Stromal cell of bone marrow (primary cell): ENCODE data around the gene ZFAND3.

Source experiments
- DNase-seq: peaks from one replicate; pipeline ENCODE4 v3.0.0-alpha.2; 2012; ENCODE audit warnings: low read depth

ZFAND3 gene

DNA sequence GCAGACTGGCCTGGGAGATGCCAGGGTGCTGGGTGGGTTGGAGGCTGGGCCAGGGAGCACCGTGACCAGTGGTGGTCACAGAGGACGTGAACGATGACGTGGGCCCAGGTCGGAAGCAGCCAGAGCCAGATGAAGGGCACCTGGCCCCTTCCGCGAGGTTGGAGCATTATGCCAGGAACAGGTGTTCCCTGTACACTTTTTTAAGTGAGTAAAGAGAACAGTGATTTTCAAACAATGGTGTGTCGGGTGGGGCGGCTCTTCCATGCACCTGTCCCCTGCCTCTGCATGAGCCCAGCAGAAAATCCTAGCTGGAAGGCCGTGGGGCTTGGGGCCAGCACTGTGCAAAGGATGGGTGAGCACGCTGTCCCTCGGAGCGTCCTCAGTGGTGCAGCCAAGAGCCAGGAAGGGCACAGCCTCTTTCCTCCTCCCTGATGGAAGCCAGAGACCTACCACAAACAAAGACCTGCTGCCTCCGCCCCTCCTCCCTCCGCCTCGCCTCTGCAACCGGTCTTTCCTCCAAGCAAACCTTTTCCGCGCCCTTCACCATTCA is 350.5 kb downstream of the ZFAND3 start:
- no peak for DNase-seq

DNA sequence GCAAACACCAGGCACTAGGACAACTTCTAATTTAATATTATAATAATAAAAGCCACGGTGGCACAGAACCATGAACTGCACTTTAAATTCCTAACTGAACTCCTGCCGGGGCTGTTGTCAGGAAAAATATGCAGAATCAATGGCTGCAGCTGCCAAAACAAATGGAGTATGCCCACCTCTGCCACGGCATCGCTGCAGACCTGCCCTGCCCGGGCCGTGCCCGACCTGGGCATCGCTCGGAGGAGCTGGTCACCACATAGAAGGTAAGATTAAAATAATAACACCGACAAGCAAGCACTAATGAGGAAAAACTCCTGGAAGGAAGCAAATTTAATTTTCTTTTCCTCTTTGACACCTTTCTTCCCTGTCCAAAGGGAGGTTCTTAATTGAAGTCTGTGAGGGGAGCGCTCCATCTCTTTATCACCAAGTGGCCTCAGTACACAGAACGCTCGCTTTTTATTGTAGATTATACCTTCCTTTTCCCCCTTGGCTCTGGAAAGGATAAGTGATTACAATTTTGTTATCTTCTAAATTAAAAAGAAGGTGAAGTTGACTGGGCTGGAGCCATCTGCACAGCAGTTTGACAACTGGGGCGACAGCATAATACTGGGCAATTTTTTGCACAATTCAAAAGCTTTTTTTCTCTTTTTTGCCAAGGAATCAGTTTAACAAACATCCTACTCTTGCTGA is 351.3 kb downstream of the ZFAND3 start:
- DNase-seq, result no peak

DNA sequence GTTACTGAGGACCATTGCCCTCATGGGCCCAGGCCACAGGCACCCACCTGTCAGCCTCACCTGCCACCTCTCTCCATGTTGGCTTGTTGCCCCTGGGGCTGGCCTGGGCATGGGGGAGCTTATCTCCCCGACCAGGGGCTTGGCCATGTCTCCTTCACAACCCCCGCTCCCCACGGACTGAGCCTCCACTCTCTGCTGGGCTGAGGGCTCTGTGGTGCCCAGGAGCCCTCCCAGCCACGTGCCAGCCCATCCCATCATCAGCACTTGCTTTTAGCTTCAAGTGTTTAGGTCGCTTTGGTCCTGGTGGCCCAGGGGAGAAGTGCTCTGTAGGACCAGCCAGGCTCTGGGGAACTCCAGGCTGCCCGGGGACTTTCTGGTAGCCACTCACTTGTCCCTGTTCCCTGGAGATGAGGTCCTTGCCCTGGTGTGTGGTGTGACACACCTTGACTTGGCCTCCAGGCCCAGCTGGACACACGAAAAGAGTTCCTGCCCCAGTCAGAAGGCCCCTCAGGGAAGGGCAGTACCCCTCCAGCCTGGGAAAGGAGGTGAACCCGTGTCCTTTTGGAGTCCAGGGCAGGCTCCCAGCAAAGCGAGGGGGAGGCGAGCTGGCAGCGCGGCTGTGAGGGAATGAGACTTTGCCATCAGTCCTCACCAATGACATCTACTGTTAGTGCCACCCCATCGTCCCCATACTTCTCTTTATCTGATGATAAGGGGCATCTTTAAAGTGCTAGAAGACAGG is 352.6 kb downstream of the ZFAND3 start:
- DNase-seq, result no peak

DNA sequence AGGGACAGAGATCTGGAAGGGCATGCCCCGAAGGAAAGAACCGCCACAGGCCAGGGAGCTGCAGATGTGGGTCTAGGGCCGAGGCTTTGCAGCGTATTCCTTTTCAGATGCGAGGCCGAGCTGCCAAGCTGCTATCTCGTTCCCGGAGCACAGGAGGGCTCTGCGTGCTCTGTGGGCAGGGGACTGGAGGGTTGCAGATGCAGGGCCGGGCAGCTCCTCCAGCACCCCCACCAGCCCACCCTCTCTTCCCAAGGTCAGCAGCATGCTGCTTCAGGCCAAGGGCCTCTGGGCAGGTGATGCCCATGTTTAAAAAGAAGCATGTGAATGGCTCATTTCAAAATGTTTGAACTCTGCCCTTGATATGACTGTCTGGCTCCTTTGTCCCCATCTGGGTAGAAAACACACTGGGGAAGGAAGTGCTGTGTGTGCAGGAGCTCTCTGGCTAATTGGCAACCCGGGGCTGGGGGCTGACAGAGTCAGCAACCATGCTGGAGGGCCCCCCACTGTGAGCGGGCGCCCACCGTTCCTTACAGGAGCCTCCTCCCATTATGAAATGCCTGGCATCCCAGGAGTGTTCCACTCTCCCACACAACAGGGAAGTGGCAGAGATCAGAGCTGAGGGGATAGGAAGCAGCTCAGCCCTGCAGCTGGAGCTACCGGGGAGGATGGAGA is 353.3 kb downstream of the ZFAND3 start:
- no peak for DNase-seq

DNA sequence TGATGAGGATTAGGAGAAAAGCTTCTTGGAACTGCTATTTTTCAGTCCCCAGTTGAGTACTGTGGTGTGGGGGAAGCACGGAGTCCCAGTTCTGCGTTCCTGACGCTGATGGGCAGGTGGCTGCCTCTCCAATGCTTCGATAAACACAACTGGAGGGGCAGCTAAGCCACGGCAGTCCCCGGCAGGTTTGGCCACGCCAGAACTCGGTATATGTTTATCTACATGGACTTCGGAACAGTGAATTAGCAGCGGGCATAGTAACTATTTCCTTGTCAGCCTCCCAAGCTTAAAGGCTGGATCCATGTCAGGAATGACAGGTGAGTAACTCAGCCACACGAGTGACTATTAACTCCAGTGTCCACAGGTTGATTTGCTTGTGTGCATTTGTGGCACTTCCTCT is 354.4 kb downstream of the ZFAND3 start:
- no peak for DNase-seq

DNA sequence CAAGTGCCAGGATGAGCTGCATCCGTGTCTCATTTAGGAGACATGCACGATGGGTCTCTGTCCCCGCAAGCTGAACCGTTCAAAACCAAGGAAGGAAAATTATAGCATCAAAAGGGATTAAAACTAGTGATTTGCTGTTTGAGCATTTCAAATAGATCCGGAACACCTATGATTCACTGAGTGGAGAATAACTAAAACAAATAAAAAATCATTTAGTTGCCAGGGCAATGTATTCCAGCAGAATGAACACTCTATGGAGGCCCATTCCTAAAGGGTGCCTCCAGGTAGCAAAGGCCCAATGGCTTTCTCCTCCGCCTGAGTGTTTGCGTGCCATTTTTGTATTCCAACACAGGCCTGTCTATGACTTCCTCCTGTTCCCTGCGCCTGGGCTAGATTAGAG is 354.8 kb downstream of the ZFAND3 start:
- no peak for DNase-seq

DNA sequence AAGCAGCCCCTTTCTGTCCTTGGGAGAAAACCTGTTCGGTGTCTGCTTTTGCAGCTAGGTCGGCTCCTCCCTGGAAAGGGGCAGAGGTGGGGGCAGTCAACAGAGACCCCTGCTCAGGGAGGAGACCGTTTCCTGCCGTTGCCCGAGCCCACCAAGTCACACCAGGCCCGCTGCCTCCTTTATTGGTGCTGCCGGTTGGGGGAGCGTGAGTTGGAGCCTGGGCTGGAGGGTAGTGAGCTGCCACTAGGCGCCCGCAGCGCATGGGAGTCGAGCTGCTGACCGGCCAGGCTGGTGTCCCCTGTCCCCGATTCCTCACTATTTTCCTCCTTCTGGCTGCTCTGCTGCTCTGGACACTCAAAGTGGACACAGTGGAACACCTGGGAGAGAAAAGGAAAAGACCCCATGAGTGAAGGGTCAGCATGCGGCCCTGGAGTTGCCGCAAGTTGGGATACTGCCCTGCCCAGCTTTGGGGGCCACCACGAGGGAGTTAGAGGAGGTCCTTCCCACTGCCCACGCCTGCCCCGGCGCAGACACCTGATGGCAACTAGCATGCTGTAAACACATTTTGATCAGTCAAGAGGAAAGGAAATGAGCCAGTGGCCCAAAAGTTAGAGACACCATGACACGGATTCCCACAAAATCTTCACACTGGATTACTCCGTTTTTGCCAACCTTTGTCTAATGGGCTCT is 355.4 kb downstream of the ZFAND3 start:
- DNase-seq, result no peak

DNA sequence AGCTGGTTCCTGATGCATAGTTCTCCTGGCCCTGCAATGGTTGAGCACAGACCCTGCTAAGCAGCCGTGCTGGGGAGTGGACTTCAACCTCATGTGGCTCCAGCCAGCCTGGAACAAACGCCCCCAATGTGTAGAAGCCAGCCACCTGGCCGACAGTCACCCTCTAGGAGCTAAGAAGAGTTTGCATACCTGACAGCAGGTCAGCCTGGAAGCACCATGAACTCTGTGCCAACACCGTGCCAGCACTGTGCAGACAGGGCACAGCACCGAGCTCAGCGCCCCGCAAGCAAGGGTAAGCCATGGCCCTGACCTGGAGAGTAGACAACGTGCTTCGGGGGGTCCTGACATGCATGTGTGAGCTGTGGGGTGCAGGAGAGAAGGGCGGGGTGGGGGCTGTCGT is 356.3 kb downstream of the ZFAND3 start:
- no peak for DNase-seq

DNA sequence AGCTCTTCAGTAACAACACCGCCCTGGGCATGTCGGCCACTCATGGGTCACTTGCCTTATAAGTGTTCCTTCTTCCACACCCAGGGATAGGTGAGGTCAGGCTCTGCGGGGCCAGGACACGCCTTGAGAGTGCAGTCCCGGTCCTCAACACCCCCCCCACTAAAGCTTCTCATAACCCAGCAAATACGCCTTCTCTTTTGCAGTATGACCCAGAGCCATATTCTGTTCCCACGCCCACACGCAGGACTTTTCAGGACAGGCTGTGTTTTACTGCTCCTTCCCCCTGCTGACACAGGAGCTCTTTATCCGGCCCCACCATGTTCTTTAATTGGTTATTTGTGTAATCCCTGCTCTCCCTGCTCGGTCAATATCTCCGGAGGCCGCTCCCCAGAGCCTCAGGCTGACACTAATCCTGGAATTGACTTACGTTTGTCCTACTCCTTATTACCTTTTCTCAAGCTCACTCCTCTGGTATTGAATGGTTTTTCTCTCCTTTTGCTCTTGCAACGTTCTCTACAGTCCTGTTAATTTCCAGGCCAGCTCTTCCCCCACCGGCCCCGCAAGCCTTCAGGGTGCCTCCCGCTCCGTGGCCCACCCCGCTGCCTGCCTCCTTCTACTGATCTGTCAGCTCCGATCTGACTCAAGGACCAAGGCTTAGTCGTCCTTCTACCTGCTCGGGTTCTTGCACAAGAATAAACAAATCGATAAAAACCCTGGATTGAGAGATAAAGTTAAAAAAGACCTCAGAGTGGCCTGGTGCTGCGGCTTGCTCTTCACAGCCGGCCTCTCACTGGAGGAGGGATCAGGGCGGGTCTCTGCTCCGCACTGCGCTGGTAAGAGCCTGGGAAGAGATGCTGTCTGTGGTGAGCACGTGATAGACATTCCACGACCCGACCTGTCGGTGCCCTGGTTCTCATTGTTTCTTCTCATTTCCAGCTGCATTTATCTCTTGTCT is 357.5 kb downstream of the ZFAND3 start:
- DNase-seq, result no peak

DNA sequence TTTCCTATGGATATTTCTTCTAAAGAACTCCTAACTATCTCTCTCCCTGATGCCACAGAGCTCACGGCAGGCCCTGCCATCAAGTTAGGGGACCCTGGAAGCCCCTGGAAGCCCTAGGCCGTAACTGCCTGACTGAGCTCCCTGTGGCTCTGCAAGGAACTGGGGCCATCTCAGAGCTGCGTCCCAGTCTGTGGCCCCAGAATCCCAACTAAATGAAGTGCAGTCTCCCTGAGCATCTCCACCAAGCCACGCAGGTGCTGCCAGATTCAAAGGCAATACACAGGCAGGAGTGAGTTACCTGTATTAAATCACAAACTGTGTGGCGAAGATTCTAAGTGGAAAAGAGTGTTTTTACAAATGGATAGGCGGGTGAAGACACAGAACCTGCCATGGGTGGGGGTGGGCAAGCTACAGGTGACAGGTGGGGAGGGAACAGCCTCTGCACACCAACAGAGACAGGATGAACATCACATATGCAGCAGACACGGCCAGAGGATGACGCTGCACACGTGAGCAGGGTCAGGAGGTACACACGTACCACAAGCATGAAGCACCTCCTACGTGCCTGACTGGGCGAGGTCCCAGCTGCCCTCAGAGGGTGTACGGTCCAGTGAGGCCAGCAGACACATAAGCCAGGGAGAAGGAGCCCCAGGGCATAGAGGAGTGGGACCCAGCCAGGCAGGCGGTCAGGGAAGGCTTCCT is 358.5 kb downstream of the ZFAND3 start:
- no peak for DNase-seq

DNA sequence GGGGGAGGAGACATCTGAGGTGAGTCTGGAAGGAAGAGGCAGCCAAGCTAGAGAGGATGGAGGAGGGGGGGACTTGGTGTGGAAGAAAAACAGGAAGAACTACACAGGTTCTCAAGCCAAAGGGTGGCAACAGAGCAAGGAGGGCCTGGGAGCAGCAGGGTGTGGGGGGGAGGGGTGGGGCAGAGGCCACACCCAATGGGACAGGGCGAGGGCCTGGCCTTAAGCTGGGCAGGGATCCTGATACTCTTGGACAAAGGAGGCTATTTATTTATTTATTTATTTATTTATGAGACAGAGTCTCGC is 359.0 kb downstream of the ZFAND3 start:
- DNase-seq, result no peak

DNA sequence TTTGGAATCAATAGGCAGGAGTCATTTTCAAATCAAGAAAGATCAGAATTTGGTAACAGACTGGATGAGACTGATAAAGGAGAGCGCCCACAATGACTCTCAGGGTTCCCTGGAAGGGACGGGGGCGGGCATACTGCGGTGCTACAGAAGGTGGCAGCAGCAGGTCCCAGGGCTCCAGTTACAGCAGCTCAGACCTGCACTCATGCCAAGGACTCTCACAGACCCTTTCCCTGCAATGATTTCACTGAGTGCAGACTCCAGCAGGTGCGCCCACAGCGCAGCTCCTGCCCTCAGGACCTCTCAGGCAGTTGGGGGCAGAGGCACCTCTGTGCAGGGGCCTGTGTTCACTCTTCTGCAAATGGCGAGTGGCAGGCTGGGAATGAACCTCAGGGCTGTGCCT is 359.8 kb downstream of the ZFAND3 start:
- DNase-seq, result no peak

DNA sequence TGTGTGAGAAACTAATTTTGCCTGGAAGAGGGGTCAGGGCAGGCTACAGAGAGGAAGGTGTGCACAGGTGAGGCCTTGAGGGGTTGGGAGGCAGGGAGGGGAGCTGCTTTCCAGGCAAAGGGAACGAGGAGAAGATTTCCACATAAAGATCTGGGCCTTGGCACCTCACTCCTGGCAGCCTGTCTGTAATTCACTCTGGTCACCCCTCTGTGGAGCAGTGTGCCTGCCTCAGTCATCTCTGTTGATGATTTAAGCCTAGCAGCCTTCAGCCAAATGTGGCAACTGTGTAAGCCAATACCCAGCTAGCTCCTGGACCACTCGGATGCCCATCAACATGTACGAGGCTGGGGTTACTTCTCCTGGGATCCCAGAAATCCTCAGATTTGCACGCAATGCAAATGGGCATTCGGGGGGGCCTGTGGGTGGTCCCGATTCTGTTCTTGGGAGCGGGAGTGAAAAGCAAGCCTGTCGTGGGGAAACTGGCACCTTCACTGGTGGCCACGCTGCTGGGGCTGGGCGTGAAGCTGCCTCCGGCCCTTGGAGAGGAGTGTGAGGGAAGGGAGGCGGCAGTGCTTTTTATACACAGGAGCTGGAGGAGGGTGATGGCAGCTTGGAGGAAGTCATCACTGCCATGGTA is 360.4 kb downstream of the ZFAND3 start:
- DNase-seq, result no peak

DNA sequence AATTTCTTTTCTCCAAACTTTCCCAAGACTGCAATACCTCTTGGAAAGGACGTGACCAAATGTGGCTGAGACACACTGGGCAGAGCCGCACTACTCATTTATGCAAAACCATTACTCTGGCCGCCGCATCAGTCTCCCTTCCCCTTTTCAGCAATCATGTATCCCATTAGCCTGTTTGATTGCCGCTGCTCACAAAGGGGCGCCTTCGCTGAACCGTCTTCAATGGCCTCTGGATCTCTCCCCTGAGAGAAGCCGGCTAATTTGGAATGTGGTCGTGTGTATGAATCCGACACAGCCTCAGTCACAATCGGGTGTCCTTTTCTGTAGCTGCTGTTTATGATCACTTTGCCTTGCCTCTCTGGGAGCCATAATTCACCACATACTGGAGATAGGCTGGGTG is 361.1 kb downstream of the ZFAND3 start:
- DNase-seq, result no peak

DNA sequence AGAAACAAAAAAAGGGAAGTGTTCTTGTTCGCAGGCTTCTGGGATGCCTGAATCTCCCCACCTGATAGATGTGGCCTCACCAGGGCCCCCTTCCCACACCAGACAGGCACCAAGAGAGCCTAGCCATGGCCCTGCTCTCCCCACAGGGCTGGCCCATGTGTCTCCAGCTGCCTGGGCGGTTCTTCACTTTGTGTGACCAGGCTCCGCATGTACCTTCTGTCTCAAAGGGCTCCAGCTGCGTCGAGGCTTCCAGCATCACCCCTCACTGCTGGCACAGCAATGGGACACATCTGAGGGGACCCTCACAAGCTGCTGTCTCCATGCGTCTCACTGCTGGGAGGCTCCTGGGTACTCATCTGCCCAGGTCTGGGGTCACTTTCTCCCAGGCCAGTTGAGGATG is 362.9 kb downstream of the ZFAND3 start:
- DNase-seq, result no peak

DNA sequence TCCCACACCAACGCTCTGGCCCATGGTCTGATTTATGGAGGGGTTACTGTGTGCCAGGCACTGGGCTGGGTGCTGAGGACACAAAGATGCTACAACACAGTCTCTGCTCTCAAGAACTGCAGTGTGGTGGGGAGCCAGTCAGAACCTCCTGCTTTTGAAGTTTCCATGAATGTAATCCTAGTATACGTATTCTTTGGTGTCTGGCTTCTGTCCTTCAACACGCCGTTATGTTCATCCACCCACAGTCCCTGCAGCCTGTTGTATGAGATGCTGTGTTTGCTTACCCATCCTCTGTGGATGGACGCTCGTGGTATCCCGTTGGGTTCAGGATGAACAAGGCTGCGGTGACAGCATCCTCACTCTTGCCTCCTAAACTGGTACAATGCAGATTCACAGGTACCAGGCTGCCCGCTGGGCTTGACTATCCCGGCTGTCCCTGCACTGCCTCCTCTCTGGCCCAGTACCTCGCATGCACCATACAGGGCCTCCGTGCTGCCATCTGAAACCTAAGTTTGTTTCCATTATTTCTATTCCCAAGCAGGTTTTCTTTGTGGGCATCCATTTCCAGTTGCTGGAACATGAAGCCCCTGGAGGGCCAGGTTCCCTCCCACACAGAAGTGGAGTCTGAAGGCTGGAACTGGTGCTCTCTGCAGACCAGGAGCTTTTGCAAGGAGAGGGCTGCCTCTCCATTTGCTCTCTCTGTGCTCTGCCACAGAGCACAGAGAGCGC is 364.5 kb downstream of the ZFAND3 start:
- DNase-seq, result no peak

DNA sequence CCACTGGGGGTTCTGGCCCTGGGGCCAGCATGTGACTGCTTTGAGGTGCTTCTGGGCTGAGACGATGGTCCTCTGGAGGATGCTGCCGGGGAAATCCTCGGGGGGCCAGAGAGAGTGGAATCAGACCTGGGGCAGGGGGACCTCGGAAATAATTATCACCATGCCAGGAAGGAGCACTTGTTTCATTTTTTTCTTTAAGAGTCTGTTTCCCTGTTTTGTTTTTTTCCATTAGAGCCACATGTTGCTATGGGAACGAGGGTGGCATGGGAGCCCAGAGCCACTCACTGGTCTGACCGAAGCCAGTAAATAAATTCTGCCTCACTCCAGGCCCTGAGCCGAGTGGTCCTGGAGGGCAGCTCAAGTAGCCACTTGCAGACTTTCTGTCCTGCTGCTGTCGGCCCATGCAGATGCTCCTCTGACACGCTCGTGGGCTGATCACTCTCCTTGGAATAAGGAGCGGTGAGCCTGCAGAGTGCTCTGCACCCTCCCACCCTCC is 365.1 kb downstream of the ZFAND3 start:
- no peak for DNase-seq

DNA sequence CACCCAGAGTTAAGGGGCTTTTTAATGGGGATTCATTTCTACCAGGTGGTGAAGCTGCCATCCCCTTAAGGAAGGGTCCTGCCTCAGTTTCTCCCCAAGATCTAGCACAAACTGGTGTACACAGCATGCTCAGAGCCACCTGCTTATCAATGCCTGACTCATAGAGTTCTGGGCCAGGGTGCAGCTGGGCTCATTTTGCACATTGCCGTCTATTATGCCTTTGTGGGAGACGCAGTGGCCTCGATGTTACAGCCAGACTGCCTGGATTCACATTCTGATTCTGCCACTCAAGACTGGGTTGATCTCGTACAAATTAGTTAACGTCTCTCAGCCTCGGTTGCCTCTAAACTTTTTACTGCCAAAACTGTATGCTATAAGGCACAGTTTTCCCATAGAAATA is 365.7 kb downstream of the ZFAND3 start:
- no peak for DNase-seq

DNA sequence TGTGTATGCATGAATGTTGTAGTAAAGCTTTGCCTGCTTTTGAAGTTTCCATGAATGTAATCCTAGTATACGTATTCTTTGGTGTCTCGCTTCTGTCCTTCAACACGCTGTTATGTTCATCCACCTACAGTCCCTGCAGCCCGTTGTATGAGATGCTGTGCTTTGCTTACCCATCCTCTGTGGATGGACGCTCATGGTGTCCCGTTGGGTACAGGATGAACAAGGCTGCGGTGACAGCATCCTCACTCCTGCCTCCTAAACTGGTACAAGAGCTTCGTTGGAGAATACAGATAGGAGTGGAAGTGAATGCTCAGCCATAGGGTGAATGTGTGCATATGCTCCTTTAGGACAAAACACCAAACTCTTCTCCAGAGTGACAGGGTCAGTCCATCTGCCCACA is 366.2 kb downstream of the ZFAND3 start:
- DNase-seq, result no peak

DNA sequence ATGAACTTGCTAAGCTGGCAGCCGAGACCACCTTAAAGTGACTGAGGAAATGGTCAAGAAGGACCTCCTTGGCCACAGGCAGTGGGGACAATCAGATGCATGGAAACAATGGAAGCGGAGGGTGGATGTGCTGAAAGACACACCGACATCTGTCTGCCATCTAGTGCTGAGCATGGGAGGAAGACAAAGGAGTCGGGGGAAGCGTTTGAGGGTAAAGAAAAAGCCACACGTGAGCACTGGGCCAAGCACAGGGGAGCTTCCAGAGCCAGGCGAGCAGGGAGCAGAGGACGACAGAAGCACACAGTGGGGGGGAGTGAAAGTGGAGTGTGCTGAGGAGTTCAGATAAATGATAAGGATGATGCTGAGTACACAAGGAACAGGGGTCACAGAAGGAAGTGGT is 367.8 kb downstream of the ZFAND3 start:
- no peak for DNase-seq
